Aorta (tissue), 5 donors: ENCODE data around the gene NPAS3. TPM values are rescaled to one million over a fixed set of nuclear protein-coding genes. Genes with fewer than 3 reads are reported as not detected.

Experiments used
- ATAC-seq: fragments of 200-7000 bp; cut with Tn5 transposase; one replicate; pipeline ENCODE4 v1.9.1; 2022; ENCODE audit warnings: moderate library complexity; ENCODE audit not compliant: low FRiP score
- DNase-seq, 2 donors: peaks; one replicate each; pipeline ENCODE4 v3.0.0-alpha.2; 2020
- H3K27ac ChIP-seq, 2 donors: one replicate each; pipeline ENCODE4 v1.5.1; 2013; ENCODE audit warnings: low read length in 2 of 2, mild to moderate bottlenecking in 2 of 2, moderate library complexity in 2 of 2, control low read depth in 1 of 2, inconsistent platforms in 1 of 2, low read depth in 1 of 2
- H3K27me3 ChIP-seq, 2 donors: one replicate each; pipeline ENCODE4 v1.6.1; 2013; ENCODE audit warnings: control low read depth in 1 of 2, low read length in 1 of 2, mild to moderate bottlenecking in 1 of 2, moderate library complexity in 1 of 2; ENCODE audit not compliant: insufficient read depth in 2 of 2, control insufficient read depth in 1 of 2
- H3K36me3 ChIP-seq, 2 donors: one replicate each; pipeline ENCODE4 v1.6.1; 2013; ENCODE audit warnings: control low read depth in 1 of 2, low read length in 1 of 2, mild to moderate bottlenecking in 1 of 2; ENCODE audit not compliant: insufficient read depth in 2 of 2, control insufficient read depth in 1 of 2
- H3K4me1 ChIP-seq, 2 donors: one replicate each; pipeline ENCODE4 v1.6.1; 2013; ENCODE audit warnings: low read length in 2 of 2, control low read depth in 1 of 2, mild to moderate bottlenecking in 1 of 2, moderate library complexity in 1 of 2; ENCODE audit not compliant: insufficient read depth in 2 of 2, control insufficient read depth in 1 of 2
- H3K4me3 ChIP-seq, 2 donors: one replicate each; pipeline ENCODE4 v1.5.1; 2013; ENCODE audit warnings: low read length in 2 of 2, control low read depth in 1 of 2, mild to moderate bottlenecking in 1 of 2
- H3K9me3 ChIP-seq: one replicate; pipeline ENCODE4 v1.6.1; 2013; ENCODE audit warnings: mild to moderate bottlenecking, low read length; ENCODE audit not compliant: control insufficient read depth
- WGBS, 2 donors: extraction: QIAGEN DNeasy Blood & Tissue Kit; methylation state at CpG; one replicate each; pipeline ENCODE4 v1.1.7; 2013; 5-methylcytosine and 5-hydroxymethylcytosine counted together
- intact Hi-C, 2 donors: fragments of 100-400 bp; cut with DNase I; formaldehyde crosslinking; loops; one replicate each; pipeline versions ENCODE4 v1.14.2 to v1.15.0; 2022
- polyA plus RNA-seq, 2 donors: library from polyadenylated mRNA; stranded (reverse); fragments of 200-250 nt; gene quantifications; one replicate each; pipeline ENCODE4 v1.2.3, GENCODE V29; 2013
- total RNA-seq, 2 donors: library from RNA; stranded (reverse); fragmentation: NEBNext Ultra II Directional; extraction: Animal tissue kit (Norgen Biotek cat#: 25700); gene quantifications; one replicate each; pipeline ENCODE4 v1.2.1, GENCODE V29; 2021
- donor health status: healthy with polysubstance abuse.
- donor health status: Bipolar disorder and iron deficiency.
- donor health status: DM: no; HTN: no; CAD: no.
- donor health status: DM: no; HTN: no; CAD: no.
- donor health status: DM: yes; HTN: yes; CAD: no.

Gene NPAS3
- total and polyA plus RNA-seq, 4 donors = 0.13 to 4.3 (median 0.50) TPM

- H3K4me3 ChIP-seq = no peak overlapping the region
- no peaks in the 10 kb centered on the region for H3K9me3 ChIP-seq
- ATAC-seq = no peak
- H3K27ac ChIP-seq = no peak overlapping the region
- H3K36me3 ChIP-seq = no peaks in the 10 kb centered on the region
- no peak for DNase-seq
- 33 to 34% methylated on average over 6 of the region's 6 CpGs for WGBS, 2 donors
- intact Hi-C loops = no loop called here
- H3K4me1 ChIP-seq = no peaks in the 10 kb centered on the region
- no peaks in the 10 kb centered on the region for H3K27me3 ChIP-seq
Measured at GRCh38 chr14:33764876-33765650, 826.4 kb downstream of the NPAS3 start.

- ATAC-seq (no peak), DNase-seq (no peak)
- Histone ChIP-seq H3K27ac (no peak overlapping the region), H3K9me3 (no peaks in the 10 kb centered on the region), H3K4me1 (no peaks in the 10 kb centered on the region), H3K4me3 (no peak overlapping the region), H3K27me3 (no peaks in the 10 kb centered on the region), H3K36me3 (no peaks in the 10 kb centered on the region)
- intact Hi-C loops = no loop called here
- 73 to 74% methylated on average over 7 of the region's 7 CpGs for WGBS, 2 donors
Measured at GRCh38 chr14:33767586-33768457, 829.1 kb downstream of the NPAS3 start.

GRCh38 chr14:33768458-33768830 is 829.8 kb downstream of the NPAS3 start:
- Histone ChIP-seq H3K36me3 (no peaks in the 10 kb centered on the region), H3K9me3 (no peaks in the 10 kb centered on the region), H3K4me1 (no peaks in the 10 kb centered on the region), H3K4me3 (no peak overlapping the region), H3K27ac (no peak overlapping the region), H3K27me3 (no peaks in the 10 kb centered on the region)
- 52 to 97% methylated on average over 1 of the region's 1 CpG for WGBS, 2 donors
- ATAC-seq (no peak), DNase-seq (no peak)
- intact Hi-C loops = no loop called here

GRCh38 chr14:33773205-33774030 is 834.7 kb downstream of the NPAS3 start:
- no peaks in the 10 kb centered on the region for H3K9me3 ChIP-seq
- H3K27me3 ChIP-seq = no peaks in the 10 kb centered on the region
- WGBS, 2 donors = 88 to 90% methylated on average over 8 of the region's 8 CpGs
- intact Hi-C loops = no loop called here
- H3K4me1 ChIP-seq = no peaks in the 10 kb centered on the region
- DNase-seq (no peak), ATAC-seq (no peak)
- no peaks in the 10 kb centered on the region for H3K36me3 ChIP-seq
- H3K4me3 ChIP-seq = no peak overlapping the region
- H3K27ac ChIP-seq = no peak overlapping the region

- Histone ChIP-seq H3K4me3 (no peak overlapping the region), H3K27ac (no peak overlapping the region), H3K9me3 (no peaks in the 10 kb centered on the region), H3K27me3 (no peaks in the 10 kb centered on the region), H3K36me3 (no peaks in the 10 kb centered on the region), H3K4me1 (no peaks in the 10 kb centered on the region)
- 91 to 93% methylated on average over 11 of the region's 11 CpGs for WGBS, 2 donors
- ATAC-seq (no peak), DNase-seq (no peak)
- intact Hi-C loops = no loop called here
Measured at GRCh38 chr14:33774161-33774560, 835.5 kb downstream of the NPAS3 start.

GRCh38 chr14:33774723-33775470 is 836.2 kb downstream of the NPAS3 start:
- DNase-seq = no peak
- 90 to 93% methylated on average over 11 of the region's 11 CpGs for whole genome bisulfite sequencing, 2 donors
- intact Hi-C loops = no loop called here
- Histone ChIP-seq H3K27me3 (no peaks in the 10 kb centered on the region), H3K4me1 (no peaks in the 10 kb centered on the region), H3K4me3 (no peak overlapping the region), H3K27ac (no peak overlapping the region), H3K36me3 (no peaks in the 10 kb centered on the region), H3K9me3 (no peaks in the 10 kb centered on the region)
- ATAC-seq = no peak

- 89 to 94% methylated on average over 6 of the region's 6 CpGs for WGBS, 2 donors
- Histone ChIP-seq H3K27ac (no peak overlapping the region), H3K9me3 (no peaks in the 10 kb centered on the region), H3K4me3 (no peak overlapping the region), H3K4me1 (no peaks in the 10 kb centered on the region), H3K27me3 (no peaks in the 10 kb centered on the region), H3K36me3 (no peaks in the 10 kb centered on the region)
- intact Hi-C loops = no loop called here
- ATAC-seq (no peak), DNase-seq (no peak)
Measured at GRCh38 chr14:33776871-33777270, 838.2 kb downstream of the NPAS3 start.

GRCh38 chr14:33777681-33778080 is 839.0 kb downstream of the NPAS3 start:
- intact Hi-C loops = no loop called here
- H3K36me3 ChIP-seq = no peaks in the 10 kb centered on the region
- H3K27me3 ChIP-seq = no peaks in the 10 kb centered on the region
- H3K9me3 ChIP-seq = no peaks in the 10 kb centered on the region
- H3K27ac ChIP-seq = no peak overlapping the region
- WGBS, 2 donors = 67 to 72% methylated on average over 7 of the region's 7 CpGs
- no peaks in the 10 kb centered on the region for H3K4me1 ChIP-seq
- no peak overlapping the region for H3K4me3 ChIP-seq
- DNase-seq = no peak
- no peak for ATAC-seq
